Karpas-422 (cell line): ENCODE results near the gene COL1A1. TPM values are rescaled to one million over a fixed set of nuclear protein-coding genes. Genes with fewer than 3 reads are reported as not detected.

Experiments
- DNase-seq: peaks from one replicate; pipeline ENCODE4 v3.0.0-alpha.2; 2015
- H2AFZ ChIP-seq: fragments of 200-600 bp; sonication (generic); 2 replicates; pipeline ENCODE4 v1.6.1; 2014; ENCODE audit warnings: antibody characterized with exemption, low read length, mixed read lengths
- H3K27ac ChIP-seq: fragments of 200-600 bp; sonication (generic); 2 replicates; pipeline ENCODE4 v1.5.1; 2014; ENCODE audit warnings: mild to moderate bottlenecking, low read length, moderate library complexity
- H3K27me3 ChIP-seq: fragments of 200-600 bp; sonication (generic); 2 replicates; pipeline ENCODE4 v1.6.1; 2014; ENCODE audit warnings: low read length, mixed read lengths
- H3K36me3 ChIP-seq: fragments of 200-600 bp; sonication (generic); 2 replicates; pipeline ENCODE4 v1.6.1; 2014; ENCODE audit warnings: low read length, mixed read lengths; ENCODE audit not compliant: insufficient read depth
- H3K4me1 ChIP-seq: fragments of 200-600 bp; sonication (generic); 2 replicates; pipeline ENCODE4 v1.6.1; 2014; ENCODE audit warnings: mild to moderate bottlenecking, low read length, mixed read lengths
- H3K4me2 ChIP-seq: fragments of 200-600 bp; sonication (generic); 2 replicates; pipeline ENCODE4 v1.6.1; 2014; ENCODE audit warnings: low read length, low read depth, mild to moderate bottlenecking; ENCODE audit not compliant: poor library complexity, severe bottlenecking
- H3K4me3 ChIP-seq: fragments of 200-600 bp; sonication (generic); 2 replicates; pipeline ENCODE4 v1.5.1; 2014; ENCODE audit warnings: mild to moderate bottlenecking, antibody characterized with exemption, low read length, mixed read lengths
- H3K79me2 ChIP-seq: fragments of 200-600 bp; sonication (generic); 2 replicates; pipeline ENCODE4 v1.6.1; 2014; ENCODE audit warnings: mild to moderate bottlenecking, low read length, mixed read lengths
- H3K9ac ChIP-seq: fragments of 200-600 bp; sonication (generic); 2 replicates; pipeline ENCODE4 v1.6.0; 2014; ENCODE audit warnings: low read length
- H3K9me2 ChIP-seq: fragments of 200-600 bp; sonication (generic), shearing (Covaris generic); replicated peaks from 2 replicates; pipeline ENCODE4 v1.6.0; 2014; ENCODE audit warnings: mild to moderate bottlenecking, low read length, moderate library complexity; ENCODE audit not compliant: insufficient read depth
- H3K9me3 ChIP-seq: fragments of 300-700, 200-600 bp; sonication (generic); 2 replicates; pipeline ENCODE4 v1.6.1; 2014; ENCODE audit warnings: low read length, mixed read lengths
- H4K20me1 ChIP-seq: fragments of 200-600 bp; sonication (generic); 2 replicates; pipeline ENCODE4 v1.6.1; 2014; ENCODE audit warnings: mild to moderate bottlenecking, antibody characterized with exemption, low read length, low read depth; ENCODE audit not compliant: insufficient read depth
- total RNA-seq: library from RNA; depleted of rRNA; stranded (reverse); fragments of >200 nt; shearing (Covaris generic); gene quantifications from 2 replicates; pipeline ENCODE4 v1.2.3, GENCODE V29; 2014; ENCODE audit warnings: low replicate concordance

Gene COL1A1
- total RNA-seq, 1 experiment from 2014 or later = not detected

GRCh38 chr17:50187751-50188530 lies 13.5 kb downstream of the COL1A1 start:
- H3K9me2 ChIP-seq = no peaks in the 10 kb centered on the region
- H3K4me2 ChIP-seq = no peak overlapping the region
- H3K36me3 ChIP-seq = no peaks in the 10 kb centered on the region
- H3K4me1 ChIP-seq = peaks cover 13% of the 10 kb centered on the region
- no peaks in the 10 kb centered on the region for H4K20me1 ChIP-seq
- DNase-seq = no peak
- no peak overlapping the region for H2AFZ ChIP-seq
- no peaks in the 10 kb centered on the region for H3K79me2 ChIP-seq
- no peak overlapping the region for H3K4me3 ChIP-seq
- no peaks in the 10 kb centered on the region for H3K27me3 ChIP-seq
- H3K27ac ChIP-seq = no peak overlapping the region
- H3K9ac ChIP-seq = no peak overlapping the region
- H3K9me3 ChIP-seq = no peaks in the 10 kb centered on the region

GRCh38 chr17:50187394-50187725 lies 14.1 kb downstream of the COL1A1 start:
- no peak overlapping the region for H2AFZ ChIP-seq
- peaks cover 13% of the 10 kb centered on the region for H3K4me1 ChIP-seq
- no peaks in the 10 kb centered on the region for H3K36me3 ChIP-seq
- no peaks in the 10 kb centered on the region for H3K27me3 ChIP-seq
- H3K79me2 ChIP-seq = no peaks in the 10 kb centered on the region
- H3K27ac ChIP-seq = no peak overlapping the region
- no peaks in the 10 kb centered on the region for H3K9me3 ChIP-seq
- H3K4me3 ChIP-seq = no peak overlapping the region
- no peak for DNase-seq
- H4K20me1 ChIP-seq = no peaks in the 10 kb centered on the region
- no peaks in the 10 kb centered on the region for H3K9me2 ChIP-seq
- H3K9ac ChIP-seq = no peak overlapping the region
- no peak overlapping the region for H3K4me2 ChIP-seq

GRCh38 chr17:50186661-50187393 lies 14.6 kb downstream of the COL1A1 start:
- H3K4me3 ChIP-seq = no peak overlapping the region
- H3K4me1 ChIP-seq = peaks cover 13% of the 10 kb centered on the region
- H4K20me1 ChIP-seq = no peaks in the 10 kb centered on the region
- no peaks in the 10 kb centered on the region for H3K9me3 ChIP-seq
- no peak overlapping the region for H2AFZ ChIP-seq
- no peak overlapping the region for H3K27ac ChIP-seq
- no peaks in the 10 kb centered on the region for H3K79me2 ChIP-seq
- no peaks in the 10 kb centered on the region for H3K27me3 ChIP-seq
- no peak overlapping the region for H3K9ac ChIP-seq
- no peaks in the 10 kb centered on the region for H3K36me3 ChIP-seq
- no peaks in the 10 kb centered on the region for H3K9me2 ChIP-seq
- H3K4me2 ChIP-seq = no peak overlapping the region
- no peak for DNase-seq

GRCh38 chr17:50185631-50186471 lies 15.6 kb downstream of the COL1A1 start:
- Histone ChIP-seq H4K20me1 (no peaks in the 10 kb centered on the region), H3K4me1 (peaks cover 13% of the 10 kb centered on the region), H3K4me3 (no peak overlapping the region), H2AFZ (no peak overlapping the region), H3K9ac (no peak overlapping the region), H3K27ac (no peak overlapping the region), H3K4me2 (no peak overlapping the region), H3K9me2 (no peaks in the 10 kb centered on the region), H3K27me3 (no peaks in the 10 kb centered on the region), H3K36me3 (no peaks in the 10 kb centered on the region), H3K79me2 (no peaks in the 10 kb centered on the region), H3K9me3 (no peaks in the 10 kb centered on the region)
- DNase-seq = no peak

DNA sequence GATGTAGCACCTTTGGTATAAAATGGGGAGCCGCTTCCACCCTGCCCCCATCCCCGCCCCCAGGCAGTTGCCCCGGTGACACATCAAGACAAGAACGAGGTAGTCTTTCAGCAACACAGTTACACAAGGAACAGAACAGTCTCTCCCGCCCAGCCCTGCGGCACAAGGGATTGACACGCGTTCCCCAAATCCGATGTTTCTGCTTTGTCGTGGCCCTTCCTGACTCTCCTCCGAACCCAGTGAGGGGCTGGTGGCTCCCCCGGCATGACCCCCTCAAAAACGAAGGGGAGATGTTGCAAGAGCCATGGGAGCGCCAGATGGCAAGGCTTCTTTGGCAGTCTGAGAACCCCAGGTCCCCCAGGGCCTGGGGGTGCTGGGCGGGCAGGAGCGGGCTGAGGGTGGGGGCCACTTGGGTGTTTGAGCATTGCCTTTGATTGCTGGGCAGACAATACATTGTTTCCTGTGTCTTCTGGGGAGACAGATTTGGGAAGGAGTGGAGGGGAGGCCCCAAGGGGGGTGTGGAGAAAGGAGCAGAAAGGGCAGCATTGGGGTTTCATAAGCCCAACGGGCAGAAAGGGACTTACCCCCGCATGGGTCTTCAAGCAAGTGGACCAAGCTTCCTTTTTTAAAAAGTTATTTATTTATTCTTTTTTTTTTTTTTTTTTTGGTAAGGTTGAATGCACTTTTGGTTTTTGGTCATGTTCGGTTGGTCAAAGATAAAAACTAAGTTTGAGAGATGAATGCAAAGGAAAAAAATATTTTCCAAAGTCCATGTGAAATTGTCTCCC lies 16.6 kb downstream of the COL1A1 start:
- Histone ChIP-seq H4K20me1 (no peaks in the 10 kb centered on the region), H3K4me2 (no peak overlapping the region), H3K27ac (no peak overlapping the region), H3K4me1 (peaks cover 13% of the 10 kb centered on the region), H3K79me2 (no peaks in the 10 kb centered on the region), H2AFZ (no peak overlapping the region), H3K9ac (no peak overlapping the region), H3K36me3 (no peaks in the 10 kb centered on the region), H3K4me3 (no peak overlapping the region), H3K9me2 (no peaks in the 10 kb centered on the region), H3K27me3 (no peaks in the 10 kb centered on the region), H3K9me3 (no peaks in the 10 kb centered on the region)
- DNase-seq = no peak

GRCh38 chr17:50184064-50184463 lies 17.4 kb downstream of the COL1A1 start:
- Histone ChIP-seq H3K9me3 (no peaks in the 10 kb centered on the region), H3K36me3 (no peaks in the 10 kb centered on the region), H3K4me2 (peak overlapping the region; percentile 20), H3K27ac (no peak overlapping the region), H3K9me2 (no peaks in the 10 kb centered on the region), H2AFZ (no peak overlapping the region), H3K27me3 (no peaks in the 10 kb centered on the region), H3K79me2 (no peaks in the 10 kb centered on the region), H3K9ac (no peak overlapping the region), H4K20me1 (no peaks in the 10 kb centered on the region), H3K4me1 (peaks cover 13% of the 10 kb centered on the region), H3K4me3 (no peak overlapping the region)
- DNase-seq = no peak

DNA sequence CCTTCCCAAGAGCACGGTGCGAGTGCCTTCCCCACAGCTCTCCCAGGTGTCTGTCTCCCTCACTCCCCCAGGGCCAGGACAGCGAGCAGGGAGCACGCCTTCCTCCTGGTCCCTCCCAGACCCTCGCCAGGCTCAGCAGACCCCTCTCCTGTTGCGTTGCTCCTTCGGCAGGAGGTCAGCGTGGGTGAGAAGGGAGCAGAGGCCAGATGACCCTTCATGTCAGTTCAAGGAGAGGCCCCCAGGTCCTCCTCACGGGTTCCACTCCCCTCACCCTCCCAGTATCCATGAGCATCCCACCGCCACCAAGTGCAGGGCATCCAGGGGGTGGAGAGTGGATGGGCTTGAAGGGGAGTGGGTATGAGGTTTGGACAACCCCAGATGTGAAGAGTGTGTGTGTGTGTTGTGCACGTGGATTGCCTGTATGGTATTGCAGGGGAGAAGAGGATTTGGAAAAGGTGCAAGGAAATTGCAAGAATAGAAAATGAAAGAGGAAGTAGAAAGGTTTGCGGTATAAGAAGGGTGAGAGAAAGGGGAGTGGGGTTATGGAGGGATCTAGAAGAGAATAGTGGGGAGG lies 17.9 kb downstream of the COL1A1 start:
- no peak for DNase-seq
- H3K36me3 ChIP-seq = no peaks in the 10 kb centered on the region
- H3K9me2 ChIP-seq = no peaks in the 10 kb centered on the region
- H3K4me2 ChIP-seq = peak overlapping the region; percentile 20
- H4K20me1 ChIP-seq = no peaks in the 10 kb centered on the region
- no peak overlapping the region for H2AFZ ChIP-seq
- H3K27me3 ChIP-seq = no peaks in the 10 kb centered on the region
- no peak overlapping the region for H3K27ac ChIP-seq
- peaks cover 13% of the 10 kb centered on the region for H3K4me1 ChIP-seq
- H3K79me2 ChIP-seq = no peaks in the 10 kb centered on the region
- no peak overlapping the region for H3K4me3 ChIP-seq
- H3K9ac ChIP-seq = no peak overlapping the region
- H3K9me3 ChIP-seq = no peaks in the 10 kb centered on the region
